HG03457 (cell line): ENCODE measurements around the gene TNRC6C.
"Not testable (repeated sequence)": the region's sequence is repeated elsewhere in the genome, so short reads cannot be mapped to it uniquely, and the experiment has no call there.

Experiments used
- ATAC-seq: cut with Tn5 transposase; IDR thresholded peaks from one replicate; pipeline ENCODE4 v1.9.1; 2021; ENCODE audit warnings: moderate number of reproducible peaks; ENCODE audit not compliant: unreplicated experiment

Gene TNRC6C

GRCh38 chr17:78041386-78042179 is 83.1 kb downstream of the TNRC6C start:
- ATAC-seq = no peak

DNA sequence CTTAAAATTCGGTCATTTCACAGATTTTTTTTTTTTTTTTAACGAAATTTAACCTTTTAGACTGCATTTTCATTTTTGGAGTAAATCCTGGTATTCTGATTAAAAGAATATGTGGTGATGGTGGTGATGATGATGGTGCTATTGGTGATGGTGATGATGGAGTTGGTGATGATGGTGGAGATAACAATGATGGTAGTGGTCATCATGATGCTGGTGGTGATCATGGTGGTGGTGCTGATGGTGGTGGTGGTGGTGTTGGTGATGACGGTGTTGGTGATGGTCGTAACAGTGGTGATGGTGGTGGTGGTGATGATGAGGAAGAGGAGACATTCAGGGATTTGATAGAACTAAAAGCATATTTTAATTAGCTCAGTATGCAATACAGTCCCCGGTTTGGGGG is 84.0 kb downstream of the TNRC6C start:
- no peak for ATAC-seq

GRCh38 chr17:78043031-78043430 is 84.5 kb downstream of the TNRC6C start:
- no peak for ATAC-seq

DNA sequence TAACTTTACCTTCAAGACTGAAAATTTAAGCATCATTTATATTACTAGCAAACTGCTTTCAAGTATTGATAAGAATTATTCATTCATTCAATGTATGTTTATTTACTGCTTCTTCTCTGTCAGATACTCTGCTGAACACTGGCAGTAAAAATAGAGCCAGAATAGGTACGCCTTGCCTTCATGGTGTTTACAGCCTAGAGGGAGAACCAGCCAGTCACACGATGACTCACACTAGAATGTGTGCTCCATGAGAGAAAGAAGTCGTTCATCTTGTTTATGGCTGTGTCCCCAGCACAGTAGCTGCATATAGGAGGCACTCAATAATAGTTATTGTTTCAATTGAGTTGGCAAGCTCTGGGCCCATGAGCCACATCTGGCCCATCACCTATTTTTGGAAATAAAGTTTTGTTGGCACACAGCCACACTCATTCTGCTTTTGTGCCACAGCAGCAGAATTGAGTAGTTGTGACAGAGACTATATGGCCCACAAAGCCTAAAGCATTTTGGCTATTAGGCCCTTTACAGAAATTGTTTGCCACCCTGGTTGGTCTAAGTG is 85.9 kb downstream of the TNRC6C start:
- ATAC-seq = no peak

- ATAC-seq = no peak
Observed at GRCh38 chr17:78045316-78045715, 86.8 kb downstream of the TNRC6C start.

DNA sequence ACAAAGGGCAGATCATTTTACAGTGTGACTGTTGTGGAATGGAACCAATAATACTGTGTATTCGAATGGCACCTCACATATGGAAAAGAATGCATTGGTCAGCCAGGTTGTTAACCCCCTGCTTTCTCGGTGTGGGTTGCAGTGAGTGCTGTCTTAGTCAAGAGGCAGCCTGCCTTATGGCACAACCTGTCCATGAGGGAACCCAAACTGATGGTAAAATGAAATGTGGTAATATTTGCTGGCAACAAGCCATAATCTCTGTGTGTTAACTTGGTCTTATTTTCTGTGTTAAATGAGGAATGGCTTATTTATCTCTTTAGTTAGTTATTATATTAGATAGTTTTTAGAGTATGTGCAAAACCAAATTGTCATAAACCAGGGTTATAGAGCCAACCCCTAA is 88.4 kb downstream of the TNRC6C start:
- ATAC-seq = no peak

DNA sequence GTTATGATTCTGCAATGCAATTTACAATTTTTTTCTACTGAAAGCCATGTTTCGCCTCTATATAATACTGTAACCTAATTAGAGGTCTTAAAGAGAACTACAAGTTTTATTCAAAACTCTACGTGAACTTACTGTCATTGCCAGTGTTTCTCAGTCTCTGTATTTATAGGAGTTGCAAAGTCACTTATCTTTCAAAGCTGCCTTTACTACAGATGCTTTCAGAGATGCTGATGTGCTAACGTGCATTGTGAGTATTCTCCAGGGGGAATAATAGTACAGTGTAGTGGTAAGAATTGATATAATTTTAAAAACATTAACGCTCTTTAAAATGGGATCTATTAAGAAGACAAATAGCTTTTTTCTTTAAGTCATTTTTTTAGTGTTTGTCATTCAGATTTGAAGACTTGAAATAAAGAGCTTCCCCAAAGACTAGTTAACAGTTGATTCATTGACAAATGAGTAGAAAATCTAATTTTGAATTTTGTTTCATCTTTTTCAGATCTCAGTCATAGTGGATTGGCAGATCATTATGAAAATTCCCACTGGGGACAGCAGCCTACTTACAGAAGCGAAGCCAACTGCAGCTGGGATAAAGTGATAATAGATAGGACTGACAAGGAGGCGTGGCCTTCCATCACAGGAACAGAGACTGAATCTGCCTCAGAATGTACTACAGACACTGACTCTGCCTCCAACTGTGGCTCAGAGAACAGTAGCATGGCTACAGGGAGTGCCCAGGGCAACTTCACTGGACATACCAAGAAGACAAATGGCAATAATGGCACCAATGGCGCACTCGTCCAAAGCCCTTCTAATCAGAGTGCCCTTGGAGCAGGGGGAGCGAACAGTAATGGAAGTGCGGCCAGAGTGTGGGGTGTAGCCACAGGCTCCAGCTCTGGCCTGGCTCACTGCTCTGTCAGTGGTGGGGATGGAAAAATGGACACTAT is 90.1 kb downstream of the TNRC6C start:
- no peak for ATAC-seq

GRCh38 chr17:78049609-78050008 is 91.1 kb downstream of the TNRC6C start:
- ATAC-seq = no peak

DNA sequence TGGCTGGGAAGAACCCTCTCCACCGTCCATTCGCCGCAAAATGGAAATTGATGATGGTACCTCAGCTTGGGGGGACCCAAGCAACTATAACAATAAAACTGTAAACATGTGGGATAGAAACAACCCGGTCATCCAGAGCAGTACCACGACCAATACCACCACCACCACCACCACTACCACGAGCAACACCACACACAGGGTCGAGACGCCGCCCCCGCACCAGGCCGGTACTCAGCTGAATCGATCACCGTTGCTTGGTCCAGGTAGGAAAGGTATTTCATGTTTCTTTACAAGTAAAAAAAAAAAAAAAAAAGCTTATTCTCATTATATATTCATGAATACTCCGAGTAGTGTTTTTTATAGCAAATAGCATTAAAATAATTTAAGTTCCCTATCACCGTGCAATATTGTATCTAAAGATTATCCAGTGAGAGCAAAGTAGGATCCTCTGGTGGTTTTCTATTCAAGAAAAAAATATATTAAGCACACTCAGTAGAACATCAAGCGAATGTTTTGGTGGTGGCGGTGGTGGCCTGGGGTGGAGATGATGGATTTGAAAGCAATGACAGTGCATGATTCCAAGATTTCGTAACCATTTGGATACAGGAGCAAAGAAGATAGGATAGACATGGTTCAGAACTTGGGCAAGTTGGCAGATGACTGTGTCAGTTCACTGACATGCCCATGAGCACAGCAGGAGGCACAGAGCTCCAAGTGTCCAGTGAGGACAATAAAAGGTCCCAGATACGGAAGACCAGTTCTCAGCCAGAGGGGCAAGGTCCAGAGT is 92.9 kb downstream of the TNRC6C start:
- ATAC-seq = no peak

- ATAC-seq = no peak
Observed at GRCh38 chr17:78053777-78054468, 95.4 kb downstream of the TNRC6C start.

DNA sequence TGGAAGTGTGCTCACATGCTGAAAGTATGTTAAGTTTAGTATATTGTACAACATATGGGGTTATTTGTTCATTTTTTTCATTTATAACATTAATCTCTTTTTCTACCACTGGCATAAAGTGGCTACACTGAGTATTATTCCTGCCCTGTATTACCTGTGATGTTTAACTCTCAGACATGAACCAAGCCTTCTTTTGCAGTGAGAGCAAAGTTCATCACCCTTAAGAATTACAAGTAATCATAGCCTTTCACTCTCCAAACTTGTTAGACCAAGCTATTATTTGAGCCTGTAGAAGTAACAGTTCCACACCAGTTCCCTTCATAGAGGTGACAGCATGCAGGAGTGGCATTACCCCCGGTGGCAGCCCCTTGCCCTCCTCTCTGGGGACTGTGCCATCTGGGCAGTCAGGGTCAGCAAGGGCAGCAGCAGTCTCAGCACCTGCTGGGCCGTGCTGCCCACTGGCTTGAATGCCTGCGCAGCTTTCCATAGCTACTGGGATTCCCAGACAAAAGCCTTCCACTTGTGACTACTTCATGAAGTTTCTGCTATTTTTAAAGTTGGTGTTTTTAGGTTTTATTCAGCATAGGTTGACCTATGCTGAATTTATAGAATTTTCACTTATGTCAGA is 98.7 kb downstream of the TNRC6C start:
- no peak for ATAC-seq

DNA sequence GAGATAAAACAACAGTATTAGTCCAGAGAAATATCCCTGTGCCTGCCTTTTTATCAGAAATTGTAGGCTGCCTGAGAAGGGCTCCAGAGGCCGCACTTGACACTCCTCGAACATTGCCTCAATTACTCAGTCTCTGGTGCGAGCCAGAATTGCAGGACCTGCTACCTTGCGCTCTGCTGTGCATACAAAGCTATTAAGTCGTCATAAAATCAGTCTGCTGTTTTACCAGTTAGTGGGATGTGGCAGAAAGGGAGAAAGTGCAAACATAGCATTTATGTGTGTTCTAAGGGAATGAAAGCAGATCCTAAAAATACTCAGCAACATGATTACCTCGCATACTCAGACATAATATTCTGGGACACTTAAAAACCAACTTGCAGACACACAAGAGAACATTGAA is 99.5 kb downstream of the TNRC6C start:
- no peak for ATAC-seq

- ATAC-seq = no peak
Observed at GRCh38 chr17:78058581-78058980, 100.1 kb downstream of the TNRC6C start.

DNA sequence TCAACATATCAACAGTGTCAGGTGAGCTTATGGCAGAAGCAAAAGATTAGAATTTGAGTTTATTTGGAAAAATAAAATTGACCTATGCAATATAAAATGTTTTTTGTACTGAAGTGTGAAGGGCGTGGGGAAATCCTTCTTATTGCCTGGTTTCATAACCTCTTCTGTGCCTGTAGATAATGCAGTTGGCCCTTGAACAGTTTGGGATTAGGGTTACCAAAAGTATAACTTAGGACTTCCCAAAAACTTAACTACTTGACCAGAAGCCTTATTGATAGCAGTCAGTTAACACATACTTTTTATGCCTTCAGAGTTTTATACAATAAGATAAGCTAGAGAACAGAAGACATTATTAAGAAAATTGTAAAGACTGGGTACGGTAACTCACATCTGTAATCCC is 104.1 kb downstream of the TNRC6C start:
- no peak for ATAC-seq

GRCh38 chr17:78063489-78063888 is 105.0 kb downstream of the TNRC6C start:
- no peak for ATAC-seq

DNA sequence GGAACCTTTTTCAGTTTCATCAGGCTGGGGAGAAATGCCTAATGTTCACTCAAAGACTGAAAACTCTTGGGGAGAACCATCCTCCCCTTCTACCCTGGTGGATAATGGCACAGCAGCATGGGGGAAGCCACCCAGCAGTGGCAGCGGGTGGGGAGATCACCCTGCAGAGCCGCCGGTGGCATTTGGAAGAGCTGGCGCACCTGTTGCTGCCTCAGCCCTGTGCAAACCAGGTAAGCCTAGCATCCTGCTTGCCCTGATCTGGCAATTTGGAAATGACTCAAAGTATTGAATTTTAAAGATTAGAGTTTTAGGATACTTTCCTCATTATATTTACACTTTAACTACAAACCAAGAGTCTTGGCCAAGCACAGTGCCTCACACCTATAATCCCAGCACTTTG is 106.2 kb downstream of the TNRC6C start:
- no peak for ATAC-seq

DNA sequence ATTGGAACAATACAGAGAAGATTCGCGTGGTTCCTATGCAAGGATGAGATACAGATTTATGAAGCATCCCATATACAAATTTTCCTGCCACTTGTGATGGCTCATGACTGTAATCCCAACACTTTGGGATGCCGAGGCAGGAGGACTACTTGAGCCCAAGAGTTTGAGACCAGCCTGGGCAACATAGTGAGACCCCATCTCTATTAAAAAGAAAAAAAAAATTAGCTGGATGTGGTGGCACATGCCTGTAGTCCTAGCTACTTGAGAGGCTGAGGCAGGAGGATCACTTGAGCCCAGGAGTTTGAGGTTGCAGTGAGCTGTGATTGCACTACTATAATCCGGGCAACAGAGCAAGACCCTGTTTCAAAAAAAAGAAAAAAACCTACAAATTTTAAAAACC is 108.5 kb downstream of the TNRC6C start:
- not testable (repeated sequence) for ATAC-seq

DNA sequence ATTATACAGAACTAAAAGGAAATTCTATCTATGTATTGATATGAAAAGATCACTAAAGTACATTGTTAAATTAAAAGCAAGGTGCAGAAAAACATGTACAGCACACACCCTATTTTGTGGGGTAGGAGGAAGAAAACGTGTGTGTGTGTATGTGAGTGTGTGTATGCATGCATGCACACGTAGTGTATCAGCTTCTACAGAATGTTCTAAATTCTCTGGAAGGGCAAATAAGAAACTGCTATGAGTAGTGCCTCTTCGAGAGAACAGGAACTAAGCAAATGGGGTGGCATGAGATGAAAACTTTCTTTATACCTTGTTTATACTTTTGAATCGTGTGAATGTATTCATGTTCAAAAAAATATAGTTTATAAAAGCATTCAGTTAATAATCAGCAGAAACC is 111.2 kb downstream of the TNRC6C start:
- no peak for ATAC-seq

DNA sequence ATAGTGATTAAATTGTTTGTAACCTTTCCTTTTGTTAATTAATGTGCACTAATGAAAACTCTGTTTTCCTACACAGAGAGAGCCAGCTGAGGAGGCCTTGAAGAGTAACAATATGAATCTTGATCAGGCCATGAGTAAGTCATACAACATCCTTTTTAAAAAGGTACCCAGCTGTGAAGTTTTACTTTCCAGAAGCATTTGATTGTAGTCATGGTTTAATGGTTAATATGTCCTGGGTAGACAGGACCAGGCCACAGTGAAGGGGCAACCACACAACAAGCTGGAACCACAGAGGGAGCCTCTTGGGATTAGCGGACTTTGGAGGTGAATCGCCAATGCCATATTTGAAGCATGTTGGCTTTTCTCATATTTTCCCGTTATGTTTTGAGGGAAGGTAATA is 114.5 kb downstream of the TNRC6C start:
- ATAC-seq = no peak

GRCh38 chr17:78075011-78075410 is 116.5 kb downstream of the TNRC6C start:
- ATAC-seq = no peak
